Cardiac septum (tissue), 1 donor: Measurements from ENCODE around the gene TBC1D17. TPM values are rescaled to one million over a fixed set of nuclear protein-coding genes. Genes with fewer than 3 reads are reported as not detected.

Source experiments
- DNase-seq: peaks from one replicate; pipeline ENCODE4 v3.0.0-alpha.2; 2020; ENCODE audit warnings: low spot score
- intact Hi-C: fragments of 100-400 bp; cut with DNase I; formaldehyde crosslinking; loops from one replicate; pipeline ENCODE4 v1.14.0; 2022
- total RNA-seq: library from RNA; stranded (reverse); fragmentation: NEBNext Ultra II Directional; extraction: Animal tissue kit (Norgen Biotek cat#: 25700); gene quantifications from one replicate; pipeline ENCODE4 v1.2.1, GENCODE V29; 2021
- donor health status: DM: no; HTN: no; CAD: no.

Gene TBC1D17
- total RNA-seq, 1 donor from 2014 or later: 48.0 TPM

- no peak for DNase-seq
- intact Hi-C loops: no loop called here
These were observed 29.5 kb upstream of the TBC1D17 start for GRCh38 chr19:49847731-49848696.

- intact Hi-C loops: no loop called here
- DNase-seq: no peak
These were observed 28.6 kb upstream of the TBC1D17 start for GRCh38 chr19:49848938-49849337.

- DNase-seq: no peak
- intact Hi-C loops: loop anchor here (2.0 kb wide), 1 partner anchor 37 kb away; the partner anchor contains the start of gene FUZ
These were observed 27.9 kb upstream of the TBC1D17 start for GRCh38 chr19:49849433-49850220.

- intact Hi-C loops: loop anchor here (2.0 kb wide), 1 partner anchor 37 kb away; the partner anchor contains the start of gene FUZ
These were observed 27.3 kb upstream of the TBC1D17 start for GRCh38 chr19:49850221-49850486.

GRCh38 chr19:49850487-49851342, 26.8 kb upstream of the TBC1D17 start, which contains the start of gene PTOV1:
Gene PTOV1, plus strand, starts transcription at chr19:49851159.
- intact Hi-C loops: loop anchor here (2.0 kb wide), 1 partner anchor 38 kb away; the partner anchor contains the start of gene FUZ
- peak; percentile 97 for DNase-seq

More at GRCh38 chr19:49850221-49850486, 27.3 kb upstream of the TBC1D17 start:
- no peak for DNase-seq

- DNase-seq: no peak
These were observed 25.8 kb upstream of the TBC1D17 start for GRCh38 chr19:49851456-49852259.

GRCh38 chr19:49852631-49853126, 24.8 kb upstream of the TBC1D17 start:
- no peak for DNase-seq
- intact Hi-C loops: no loop called here

More at GRCh38 chr19:49851456-49852259, 25.8 kb upstream of the TBC1D17 start:
- intact Hi-C loops: loop anchor here (2.0 kb wide), 1 partner anchor 39 kb away; the partner anchor contains the start of gene FUZ

GRCh38 chr19:49853852-49854377, 23.6 kb upstream of the TBC1D17 start:
- no peak for DNase-seq
- intact Hi-C loops: no loop called here

GRCh38 chr19:49854378-49855263, 22.9 kb upstream of the TBC1D17 start:
- no peak for DNase-seq

GRCh38 chr19:49855277-49855675, 22.2 kb upstream of the TBC1D17 start:
- intact Hi-C loops: no loop called here

More at GRCh38 chr19:49854378-49855263, 22.9 kb upstream of the TBC1D17 start:
- intact Hi-C loops: no loop called here

GRCh38 chr19:49855676-49856573, 21.6 kb upstream of the TBC1D17 start:
- DNase-seq: no peak
- intact Hi-C loops: no loop called here

More at GRCh38 chr19:49855277-49855675, 22.2 kb upstream of the TBC1D17 start:
- no peak for DNase-seq

GRCh38 chr19:49856574-49857021, 20.9 kb upstream of the TBC1D17 start:
- DNase-seq: no peak
- intact Hi-C loops: no loop called here

- intact Hi-C loops: no loop called here
- DNase-seq: no peak
These were observed 20.3 kb upstream of the TBC1D17 start for GRCh38 chr19:49857061-49857837.

GRCh38 chr19:49857838-49858087, 19.7 kb upstream of the TBC1D17 start:
- intact Hi-C loops: no loop called here
- no peak for DNase-seq
